Stomach (tissue), 9 donors: Measurements from ENCODE around the gene YPEL2. TPM values are rescaled to one million over a fixed set of nuclear protein-coding genes. Genes with fewer than 3 reads are reported as not detected.

ENCODE experiments used
- DNase-seq, 2 donors: peaks; one replicate each; pipeline versions ENCODE4 v3.0.0 to v3.0.0-alpha.2; 2013 to 2019
- H3K27ac ChIP-seq, 5 donors: fragments of 200-600 bp in 4 of 5; sonication (generic) in 4 of 5; one replicate each; pipeline ENCODE4 v1.5.1; 2013 to 2019; ENCODE audit warnings: mild to moderate bottlenecking in 1 of 5, moderate library complexity in 1 of 5
- H3K27me3 ChIP-seq, 3 donors: fragments of 200-600 bp; sonication (generic); one replicate each; pipeline ENCODE4 v1.5.1; 2017 to 2019; ENCODE audit warnings: mixed run types in 1 of 3
- H3K36me3 ChIP-seq, 4 donors: fragments of 200-600 bp; sonication (generic); 1 replicate in 3 of 4; 2 replicates in 1 of 4; pipeline ENCODE4 v1.5.1; 2016 to 2019
- H3K4me1 ChIP-seq, 4 donors: fragments of 200-600 bp; sonication (generic); one replicate each; pipeline ENCODE4 v1.5.1; 2016 to 2019
- H3K4me3 ChIP-seq, 4 donors: fragments of 200-600 bp; sonication (generic) in 3 of 4; one replicate each; pipeline ENCODE4 v1.5.1; 2016 to 2019; ENCODE audit warnings: mild to moderate bottlenecking in 1 of 4
- H3K9me3 ChIP-seq, 4 donors: fragments of 200-600 bp; sonication (generic); one replicate each; pipeline ENCODE4 v1.5.1; 2016 to 2019
- CTCF ChIP-seq, 7 experiments: fragments of 450-650 bp in 4 of 7; fragments of 200-600 bp in 3 of 7; sonication (generic) in 3 of 7; IDR thresholded peaks; one replicate each; pipeline ENCODE4 v1.5.1; 2016 to 2019; ENCODE audit warnings: antibody characterized with exemption in 7 of 7, control low read depth in 2 of 7, mild to moderate bottlenecking in 1 of 7
- EP300 ChIP-seq: sonication (generic); formaldehyde crosslinking; IDR thresholded peaks from one replicate; pipeline ENCODE4 v1.6.1; 2017; ENCODE audit warnings: antibody characterized with exemption
- POLR2A ChIP-seq, 4 donors: fragments of 450-650 bp; IDR thresholded peaks; one replicate each; pipeline ENCODE4 v1.6.1; 2016; ENCODE audit warnings: antibody characterized with exemption in 4 of 4, control low read depth in 2 of 4, mild to moderate bottlenecking in 1 of 4, moderate library complexity in 1 of 4
- POLR2AphosphoS5 ChIP-seq, 3 donors: sonication (generic); formaldehyde crosslinking; IDR thresholded peaks; one replicate each; pipeline ENCODE4 v1.6.1; 2016; ENCODE audit warnings: antibody characterized with exemption in 3 of 3
- WGBS, 5 donors: extraction: QIAGEN DNeasy Blood & Tissue Kit in 3 of 5; methylation state at CpG; one replicate each; pipeline versions ENCODE4 v1.1.5 to v1.1.7; 2013 to 2018; 5-methylcytosine and 5-hydroxymethylcytosine counted together
- intact Hi-C: fragments of 100-400 bp; cut with DNase I; formaldehyde crosslinking; loops from one replicate; pipeline ENCODE4 v1.15.1; 2023; ENCODE audit warnings: low total_unique reads
- polyA plus RNA-seq, 3 donors: library from polyadenylated mRNA; stranded (reverse); fragments of 200-250 nt; gene quantifications; one replicate each; pipeline ENCODE4 v1.2.3, GENCODE V29; 2013
- total RNA-seq, 5 donors: library from RNA; depleted of rRNA; stranded (reverse); fragments of >200 nt; gene quantifications; one replicate each; pipeline versions ENCODE4 v1.1.0 to v1.2.3, GENCODE V29; 2014 to 2016
- donor health status: healthy with polysubstance abuse.
- donor health status: Bipolar disorder and iron deficiency.
- donor health status: healthy.

The YPEL2 gene
- total and polyA plus RNA-seq, 8 donors: 4.4 to 60.8 (median 24.7) TPM

GRCh38 chr17:59315866-59316265, 15.6 kb upstream of the YPEL2 start:
- intact Hi-C loops: loop anchor here (5.0 kb wide), 1 partner anchor 121 kb away; no protein-coding TSS in a partner anchor
- 59 to 76% (median 72%) methylated on average over 4 of the region's 4 CpGs for WGBS, 5 donors
- Histone ChIP-seq H3K4me3 (no peak overlapping the region), H3K27ac (no peak overlapping the region), H3K27me3 (no peaks in the 10 kb centered on the region), H3K9me3 (no peaks in the 10 kb centered on the region), H3K36me3 (no peaks in the 10 kb centered on the region), H3K4me1 (peaks cover 0 to 6% (median 4%) of the 10 kb centered on the region in 4 donors)
- TF ChIP-seq EP300 (no peak), POLR2A (IDR thresholded peaks at IDR 0.05) (no peak)
- no peak for DNase-seq

GRCh38 chr17:59327121-59327980, 4.1 kb upstream of the YPEL2 start:
- H3K4me1 ChIP-seq: peaks cover 16 to 45% (median 34%) of the 10 kb centered on the region in 4 donors
- no peak overlapping the region for H3K4me3 ChIP-seq
- peak overlapping the region in 4 of 5 donors; percentile 17 to 96 (median 35) for H3K27ac ChIP-seq
- no peaks in the 10 kb centered on the region for H3K36me3 ChIP-seq
- H3K9me3 ChIP-seq: no peaks in the 10 kb centered on the region
- TF ChIP-seq POLR2AphosphoS5 (IDR thresholded peaks at IDR 0.05): no peak
- TF ChIP-seq POLR2A (IDR thresholded peaks at IDR 0.05): no peak
- TF ChIP-seq CTCF (IDR thresholded peaks at IDR 0.05): no peak
- no peak for TF ChIP-seq EP300
- H3K27me3 ChIP-seq: no peaks in the 10 kb centered on the region
- WGBS, 5 donors: 59 to 67% (median 63%) methylated on average over 5 of the region's 5 CpGs
- DNase-seq: no peak
- intact Hi-C loops: no loop called here

GRCh38 chr17:59327981-59328290, 3.5 kb upstream of the YPEL2 start:
- no peaks in the 10 kb centered on the region for H3K27me3 ChIP-seq
- peaks cover 17 to 46% (median 36%) of the 10 kb centered on the region in 4 donors for H3K4me1 ChIP-seq
- no peak for DNase-seq
- no peak overlapping the region for H3K4me3 ChIP-seq
- TF ChIP-seq POLR2A (IDR thresholded peaks at IDR 0.05): no peak
- no peak for TF ChIP-seq CTCF (IDR thresholded peaks at IDR 0.05)
- no peak for TF ChIP-seq POLR2AphosphoS5 (IDR thresholded peaks at IDR 0.05)
- TF ChIP-seq EP300: no peak
- H3K9me3 ChIP-seq: no peaks in the 10 kb centered on the region
- no peaks in the 10 kb centered on the region for H3K36me3 ChIP-seq
- intact Hi-C loops: no loop called here
- peak overlapping the region; percentile 17 to 96 (median 44) for H3K27ac ChIP-seq

- intact Hi-C loops: no loop called here
Observed at GRCh38 chr17:59328601-59329000, 2.9 kb upstream of the YPEL2 start.

More at GRCh38 chr17:59328601-59329000, 2.9 kb upstream of the YPEL2 start:
- no peaks in the 10 kb centered on the region for H3K27me3 ChIP-seq
- WGBS, 5 donors: 74 to 86% (median 79%) methylated on average over 2 of the region's 2 CpGs
- TF ChIP-seq POLR2A (IDR thresholded peaks at IDR 0.05) (no peak), EP300 (no peak), POLR2AphosphoS5 (IDR thresholded peaks at IDR 0.05) (no peak), CTCF (IDR thresholded peaks at IDR 0.05) (no peak)
- no peaks in the 10 kb centered on the region for H3K9me3 ChIP-seq
- H3K4me3 ChIP-seq: no peak overlapping the region
- H3K27ac ChIP-seq: peak overlapping the region in 4 of 5 donors; percentile 89 to 99 (median 95)
- no peak for DNase-seq
- H3K4me1 ChIP-seq: peaks cover 23 to 53% (median 43%) of the 10 kb centered on the region in 4 donors
- no peaks in the 10 kb centered on the region for H3K36me3 ChIP-seq
